HepG2 (cell line): Measurements from ENCODE around the gene RNU2-63P. TPM values are rescaled to one million over a fixed set of nuclear protein-coding genes. Genes with fewer than 3 reads are reported as not detected.
A peak's percentile ranks its signal among the peaks of the same experiment; 100 is the strongest.

Experiments
- ATF7 ChIP-seq, 2 experiments: fragments of 450-650 bp in 1 of 2; sonication (generic) in 1 of 2; formaldehyde crosslinking in 1 of 2; IDR thresholded peaks; 2 replicates each; pipeline versions ENCODE4 v1.4.0 to v1.6.1; 2016 to 2020; ENCODE audit warnings: antibody characterized with exemption in 1 of 2, mild to moderate bottlenecking in 1 of 2, missing genetic modification reagents in 1 of 2
- GATAD1 ChIP-seq: IDR thresholded peaks from 2 replicates; pipeline ENCODE4 v1.6.1; 2016; ENCODE audit warnings: missing genetic modification reagents, missing compliant biosample characterization
- HINFP ChIP-seq: sonication (generic); formaldehyde crosslinking; IDR thresholded peaks from 2 replicates; pipeline ENCODE4 v1.4.0; 2020; ENCODE audit warnings: low read depth, mild to moderate bottlenecking, missing genetic modification reagents
- PBX3 ChIP-seq: sonication (generic); formaldehyde crosslinking; IDR thresholded peaks from 2 replicates; pipeline ENCODE4 v1.8.1; 2023; ENCODE audit warnings: missing genetic modification reagents, inconsistent platforms, borderline replicate concordance
- RXRB ChIP-seq: IDR thresholded peaks from 2 replicates; pipeline ENCODE4 v1.6.1; 2016; ENCODE audit warnings: borderline replicate concordance, missing genetic modification reagents, missing compliant biosample characterization
- SAP130 ChIP-seq: IDR thresholded peaks from 2 replicates; pipeline ENCODE4 v1.6.1; 2016; ENCODE audit warnings: low read depth
- SIX1 ChIP-seq: sonication (generic); formaldehyde crosslinking; IDR thresholded peaks from 2 replicates; pipeline ENCODE4 v1.4.0; 2020; ENCODE audit warnings: missing genetic modification reagents, borderline replicate concordance
- SMAD9 ChIP-seq: sonication (generic); formaldehyde crosslinking; IDR thresholded peaks from 2 replicates; pipeline ENCODE4 v1.5.1; 2020; ENCODE audit warnings: mild to moderate bottlenecking, missing genetic modification reagents
- ZBTB46 ChIP-seq: sonication (generic); formaldehyde crosslinking; IDR thresholded peaks from 2 replicates; pipeline ENCODE4 v1.4.0; 2020; ENCODE audit warnings: mild to moderate bottlenecking, missing genetic modification reagents, borderline replicate concordance
- ZNF296 ChIP-seq: sonication (generic); formaldehyde crosslinking; conservative IDR thresholded peaks from 2 replicates; pipeline ENCODE4 v1.5.0; 2020; ENCODE audit warnings: mild to moderate bottlenecking, missing genetic modification reagents
- ZNF552 ChIP-seq: sonication (generic); formaldehyde crosslinking; IDR thresholded peaks from 2 replicates; pipeline ENCODE4 v1.9.0; 2022; ENCODE audit warnings: missing genetic modification reagents, mild to moderate bottlenecking, borderline replicate concordance
- ZNF639 ChIP-seq: conservative IDR thresholded peaks from 2 replicates; pipeline ENCODE4 v1.6.1; 2018; ENCODE audit warnings: missing genetic modification reagents
- ZNF646 ChIP-seq: sonication (generic); formaldehyde crosslinking; IDR thresholded peaks from 2 replicates; pipeline ENCODE4 v1.9.0; 2021; ENCODE audit warnings: mild to moderate bottlenecking, missing genetic modification reagents
- ZNF776 ChIP-seq: sonication (generic); formaldehyde crosslinking; IDR thresholded peaks from 2 replicates; pipeline ENCODE4 v1.4.0; 2020; ENCODE audit warnings: mild to moderate bottlenecking, missing genetic modification reagents
- ZSCAN31 ChIP-seq: sonication (generic); formaldehyde crosslinking; IDR thresholded peaks from 2 replicates; pipeline ENCODE4 v1.5.0; 2020; ENCODE audit warnings: low read depth, mild to moderate bottlenecking, missing genetic modification reagents
- polyA plus RNA-seq, 8 experiments: library from polyadenylated mRNA; depleted of rRNA in 3 of 8; stranded (reverse) in 7 of 8; unstranded in 1 of 8; fragments of >200 nt; fragmentation: Illumina TruSeq in 4 of 8; extraction: Trizol in 4 of 8; gene quantifications; 2 replicates each; pipeline versions ENCODE4 v1.2.1 to v1.2.3, GENCODE V29; 2011 to 2016; ENCODE audit warnings: low read depth in 4 of 8, missing spikeins in 1 of 8, mixed read lengths in 1 of 8; ENCODE audit not compliant: insufficient read depth in 1 of 8
- total RNA-seq, 5 experiments: library from RNA; depleted of rRNA; stranded (reverse); fragments of >200 nt; fragmentation: Illumina TruSeq; extraction: Trizol; gene quantifications; 2 replicates each; pipeline ENCODE4 v1.2.3, GENCODE V29; 2016; ENCODE audit warnings: low read depth in 1 of 5

The RNU2-63P gene
- total and polyA plus RNA-seq, 2 of the 13 experiments (the other 11 are each of a cell fraction or from before 2014, with no cell fraction given): 6.8 TPM; not detected in 1

GRCh38 chr2:88055371-88056128, 39.2 kb upstream of the RNU2-63P start, which contains the start of gene KRCC1 (continued):
- TF ChIP-seq PBX3 (no peak), ZNF296 (CRISPR knock-in tag) (no peak; the same call in 1 of the 2 replicates), RXRB (CRISPR knock-in tag) (peak; percentile 29; the same call in 1 of the 2 replicates), ZNF776 (CRISPR knock-in tag) (no peak; the same call in none of the 2 replicates), SAP130 (peak; percentile 87), ZSCAN31 (peak; percentile 92), ZNF552 (CRISPR knock-in tag) (peak; percentile 47; the same call in 1 of the 2 replicates), GATAD1 (peak; percentile 78), ZNF646 (0 out of 2 replicates have a peak, but pooled peaks have one; percentile 41), SIX1 (CRISPR knock-in tag) (no peak), HINFP (CRISPR knock-in tag) (peak; percentile 26), SMAD9 (CRISPR knock-in tag) (peak; percentile 79; the same call in 1 of the 2 replicates), ATF7 (IDR thresholded peaks at IDR 0.05) (no peak), ATF7 (CRISPR knock-in tag; IDR thresholded peaks at IDR 0.05) (peak; percentile 35; the same call in 1 of the 2 replicates), ZNF639 (CRISPR knock-in tag) (peak; percentile 70), ZBTB46 (0 out of 2 replicates have a peak, but pooled peaks have one; percentile 23)
